BJ (cell line): ENCODE data around the gene TNS3. TPM values are rescaled to one million over a fixed set of nuclear protein-coding genes. Genes with fewer than 3 reads are reported as not detected.

ENCODE experiments used
- CTCF ChIA-PET: fragments of 350-600 bp; formaldehyde crosslinking; extraction: SDS; loops from one replicate; lab custom pipeline; 2021; ENCODE audit warnings: antibody characterized with exemption, inconsistent platforms; lab: Yijun Ruan, JAX
- POLR2A ChIA-PET: fragments of 300-600 bp; sonication (Branson Sonifier 250); formaldehyde crosslinking; extraction: SDS; loops from one replicate; lab custom pipeline; 2021; ENCODE audit warnings: antibody characterized with exemption; lab: Charles Lee
- DNase-seq: peaks from one replicate; pipeline ENCODE4 v3.0.0-alpha.2; 2011; ENCODE audit warnings: low read depth
- H3K27me3 ChIP-seq: 2 replicates; pipeline ENCODE4 v1.6.0; 2011; ENCODE audit warnings: low read length; ENCODE audit not compliant: control insufficient read depth, insufficient read depth
- H3K36me3 ChIP-seq: 2 replicates; pipeline ENCODE4 v1.5.1; 2011; ENCODE audit warnings: low read length; ENCODE audit not compliant: control insufficient read depth, insufficient read depth
- H3K4me3 ChIP-seq: 2 replicates; pipeline ENCODE4 v1.5.1; 2011; ENCODE audit warnings: low read depth, mild to moderate bottlenecking, control low read depth, low read length
- polyA plus RNA-seq: library from polyadenylated mRNA; depleted of rRNA; stranded (reverse); fragments of >200 nt; gene quantifications from 2 replicates; pipeline ENCODE4 v1.2.3, GENCODE V29; 2011
- TF ChIP-seq, protein P1 (sequence below): IDR thresholded peaks from 2 replicates; pipeline ENCODE4 v1.5.1; 2011; ENCODE audit warnings: low read depth, mild to moderate bottlenecking, control low read depth, inconsistent platforms, low read length, moderate library complexity; ENCODE audit not compliant: insufficient read depth

TNS3 gene
- polyA plus RNA-seq, 1 experiment = 126 TPM

DNA sequence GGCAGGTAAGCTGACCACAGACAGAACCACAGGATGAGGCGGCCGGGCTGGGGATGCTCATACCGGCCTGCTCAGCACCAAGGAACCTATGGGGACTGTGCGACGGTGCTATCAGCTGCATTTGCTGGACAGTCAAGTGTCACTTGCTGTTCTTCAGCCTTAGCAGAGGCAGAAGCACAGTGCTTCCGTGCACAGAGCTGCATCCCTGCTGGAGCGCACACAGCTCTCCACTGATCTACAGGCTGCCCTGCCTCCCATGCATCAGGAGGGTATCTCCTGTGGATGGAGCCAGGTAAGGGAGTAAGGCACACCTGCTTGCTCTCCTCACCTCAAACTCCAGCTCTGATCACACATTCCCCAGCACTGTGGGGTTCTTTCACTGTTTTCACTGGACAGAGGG is 97.5 kb downstream of the TNS3 start:
- TF ChIP-seq, protein P1, sequence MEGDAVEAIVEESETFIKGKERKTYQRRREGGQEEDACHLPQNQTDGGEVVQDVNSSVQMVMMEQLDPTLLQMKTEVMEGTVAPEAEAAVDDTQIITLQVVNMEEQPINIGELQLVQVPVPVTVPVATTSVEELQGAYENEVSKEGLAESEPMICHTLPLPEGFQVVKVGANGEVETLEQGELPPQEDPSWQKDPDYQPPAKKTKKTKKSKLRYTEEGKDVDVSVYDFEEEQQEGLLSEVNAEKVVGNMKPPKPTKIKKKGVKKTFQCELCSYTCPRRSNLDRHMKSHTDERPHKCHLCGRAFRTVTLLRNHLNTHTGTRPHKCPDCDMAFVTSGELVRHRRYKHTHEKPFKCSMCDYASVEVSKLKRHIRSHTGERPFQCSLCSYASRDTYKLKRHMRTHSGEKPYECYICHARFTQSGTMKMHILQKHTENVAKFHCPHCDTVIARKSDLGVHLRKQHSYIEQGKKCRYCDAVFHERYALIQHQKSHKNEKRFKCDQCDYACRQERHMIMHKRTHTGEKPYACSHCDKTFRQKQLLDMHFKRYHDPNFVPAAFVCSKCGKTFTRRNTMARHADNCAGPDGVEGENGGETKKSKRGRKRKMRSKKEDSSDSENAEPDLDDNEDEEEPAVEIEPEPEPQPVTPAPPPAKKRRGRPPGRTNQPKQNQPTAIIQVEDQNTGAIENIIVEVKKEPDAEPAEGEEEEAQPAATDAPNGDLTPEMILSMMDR = no peak
- CTCF ChIA-PET = interaction anchor here (0.7 to 1.2 kb wide), 3 partner anchors 10 to 87 kb away, joined by 3 to 4 read pairs (median 3); no protein-coding TSS in a partner anchor
- no peak for DNase-seq
- no peak overlapping the region for H3K4me3 ChIP-seq
- no peaks in the 10 kb centered on the region for H3K27me3 ChIP-seq
- peaks cover 22% of the 10 kb centered on the region for H3K36me3 ChIP-seq
- POLR2A ChIA-PET = no interaction called here

DNA sequence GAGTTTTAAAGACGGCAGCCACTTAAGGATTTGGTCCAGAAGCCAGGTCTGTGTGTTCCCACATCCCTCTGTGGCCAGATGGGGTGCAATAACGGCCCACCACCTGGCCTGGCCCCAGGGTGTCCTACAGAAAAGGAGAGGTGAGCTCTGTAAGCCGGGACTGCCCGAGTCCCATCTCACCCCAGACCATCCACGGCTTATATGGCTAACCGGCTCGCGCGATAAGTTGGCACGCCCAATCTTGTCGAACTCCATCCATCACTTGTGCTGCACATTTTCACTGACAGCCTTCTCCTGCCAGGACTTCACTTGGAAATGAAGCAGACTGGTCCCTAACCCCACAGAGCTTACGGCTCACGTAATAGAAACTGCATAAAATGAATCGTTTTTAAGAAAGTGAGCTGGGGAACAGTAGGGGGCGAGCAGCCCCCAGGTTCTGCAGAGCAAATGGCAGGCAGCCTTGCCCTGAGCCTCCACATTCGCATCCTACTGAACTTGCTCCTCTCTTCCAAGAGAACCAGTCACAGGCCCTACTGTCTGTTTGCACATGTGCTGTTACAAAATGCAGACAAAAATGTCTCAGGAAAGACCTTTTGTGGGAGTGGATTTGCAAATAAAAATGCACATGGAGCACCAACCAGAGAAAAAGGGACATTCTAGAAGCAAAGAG is 98.2 kb downstream of the TNS3 start:
- TF ChIP-seq, protein P1 = peak; percentile 18; the same call in 1 of the 2 replicates
- CTCF ChIA-PET = interaction anchor here (1.2 kb wide), 2 partner anchors 15 to 87 kb away, joined by 3 to 4 read pairs; no protein-coding TSS in a partner anchor
- POLR2A ChIA-PET = interaction anchor here (0.7 kb wide), 1 partner anchor 1561 kb away, joined by 11 read pairs; no protein-coding TSS in a partner anchor
- Histone ChIP-seq H3K4me3 (no peak overlapping the region), H3K36me3 (peaks cover 25% of the 10 kb centered on the region), H3K27me3 (no peaks in the 10 kb centered on the region)
- DNase-seq = no peak

DNA sequence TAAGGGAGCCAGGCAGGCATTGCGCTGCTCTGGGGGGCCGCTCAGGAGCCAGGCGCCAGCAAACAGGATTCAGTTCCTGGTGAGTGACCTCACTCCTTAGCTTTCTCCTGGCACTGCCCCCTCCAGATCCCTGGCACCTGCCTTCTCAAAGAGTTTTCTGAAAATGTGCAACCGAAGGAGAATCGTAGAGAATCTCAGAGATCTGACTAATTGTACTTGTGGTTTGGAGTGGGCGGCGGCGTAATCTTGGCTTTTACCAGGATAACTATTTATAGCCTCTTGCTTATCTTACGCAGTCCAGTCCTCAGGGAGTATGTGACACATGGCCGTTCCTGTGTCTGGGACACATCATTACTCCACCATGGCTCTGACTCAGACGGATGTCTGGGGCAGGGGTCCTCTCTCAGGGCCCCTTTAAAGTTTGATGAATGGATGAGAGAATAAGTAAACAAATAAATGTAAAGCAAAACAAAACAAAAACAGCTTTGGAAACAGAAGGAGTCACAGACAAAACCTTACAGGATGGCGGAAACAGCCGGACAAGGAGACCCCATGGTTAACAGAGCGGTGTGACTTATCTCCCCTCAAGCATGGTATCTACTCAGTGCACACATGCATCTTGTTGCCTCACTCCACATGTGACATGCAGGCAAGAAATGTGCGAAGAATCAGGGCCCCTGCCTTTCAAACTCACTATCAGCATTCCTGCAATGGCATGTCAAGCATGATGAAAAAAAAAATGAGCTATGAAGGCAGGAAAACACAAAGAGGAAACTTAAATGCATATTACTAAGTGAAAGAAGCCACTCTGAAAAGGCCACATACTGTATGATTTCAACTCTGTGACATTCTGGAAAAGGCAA is 99.7 kb downstream of the TNS3 start:
- Histone ChIP-seq H3K27me3 (no peaks in the 10 kb centered on the region), H3K36me3 (peaks cover 25% of the 10 kb centered on the region), H3K4me3 (no peak overlapping the region)
- ChIA-PET POLR2A (interaction anchor here (0.5 to 0.6 kb wide), 4 partner anchors 55 to 1558 kb away, joined by 3 to 4 read pairs (median 3); no protein-coding TSS in a partner anchor), CTCF (interaction anchor here (0.6 to 1.0 kb wide), 4 partner anchors 29 to 333 kb away, joined by 3 to 4 read pairs (median 3); no protein-coding TSS in a partner anchor)
- TF ChIP-seq, protein P1 = no peak
- peak; percentile 76 for DNase-seq

DNA sequence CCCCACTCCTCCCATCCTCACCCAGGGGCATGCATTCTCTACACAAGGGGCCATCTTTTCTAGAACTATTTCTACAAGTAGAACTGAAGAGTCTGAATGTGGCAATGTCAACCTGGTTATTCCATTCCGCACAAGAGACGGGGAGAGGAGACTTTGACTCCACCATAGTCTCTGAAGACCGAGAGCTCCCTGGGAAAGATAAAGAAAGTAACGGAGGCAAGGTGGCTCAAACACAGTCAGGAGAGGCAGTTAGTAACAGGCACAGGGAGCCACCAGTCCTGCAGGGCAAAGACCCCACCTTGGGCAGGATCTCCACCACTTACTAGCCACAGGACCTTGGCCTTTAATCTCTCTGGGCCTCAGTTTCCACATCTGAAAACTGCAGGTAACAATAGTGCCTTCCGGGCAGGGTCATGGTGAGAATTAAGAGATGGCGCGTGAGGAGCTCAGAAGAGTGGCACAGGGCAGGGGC is 100.3 kb downstream of the TNS3 start:
- POLR2A ChIA-PET = no interaction called here
- no peak for DNase-seq
- CTCF ChIA-PET = interaction anchor here (0.6 to 1.1 kb wide), 3 partner anchors 10 to 37 kb away, joined by 3 to 4 read pairs (median 3); no protein-coding TSS in a partner anchor
- H3K4me3 ChIP-seq = no peak overlapping the region
- H3K36me3 ChIP-seq = peaks cover 25% of the 10 kb centered on the region
- H3K27me3 ChIP-seq = no peaks in the 10 kb centered on the region
- TF ChIP-seq, protein P1 = no peak
